IMR-90 (cell line): ENCODE results near the gene SH2B3. TPM values are rescaled to one million over a fixed set of nuclear protein-coding genes. Genes with fewer than 3 reads are reported as not detected.

Experiments
- ATAC-seq: fragments of 200-7000 bp; cut with Tn5 transposase; 2 replicates; pipeline ENCODE4 v1.9.1; 2020; ENCODE audit warnings: low read depth, mild to moderate bottlenecking, moderate library complexity
- BruUV-seq: library from RNA; stranded (reverse); fragments of 400-500 nt; replicated peaks from 2 replicates; lab custom pipeline; 2021; lab: Mats Ljungman, UMichigan
- CTCF ChIA-PET: fragments of 300-600 bp; formaldehyde crosslinking; extraction: SDS; loops from one replicate; lab custom pipeline; 2021; ENCODE audit warnings: antibody characterized with exemption; lab: Yijun Ruan, JAX
- POLR2A ChIA-PET: fragments of 300-600 bp; sonication (Branson Sonifier 250); formaldehyde crosslinking; loops from one replicate; lab custom pipeline; 2022; ENCODE audit warnings: antibody characterized with exemption; ENCODE audit not compliant: unreplicated experiment; lab: Charles Lee
- DNase-seq: peaks from one replicate; pipeline ENCODE4 v3.0.0; 2013
- H2AFZ ChIP-seq: replicated peaks from 2 replicates; pipeline ENCODE3; 2013; ENCODE audit warnings: low read length, mild to moderate bottlenecking; ENCODE audit not compliant: poor library complexity
- H2AK5ac ChIP-seq: 2 replicates; pipeline ENCODE4 v1.6.1; 2013; ENCODE audit warnings: low read depth, low read length, inconsistent platforms
- H2AK9ac ChIP-seq: replicated peaks from 2 replicates; pipeline ENCODE3; 2013; ENCODE audit warnings: mild to moderate bottlenecking, low read depth, low read length, moderate library complexity; ENCODE audit not compliant: poor library complexity
- H2BK120ac ChIP-seq: 2 replicates; pipeline ENCODE4 v1.6.1; 2013; ENCODE audit warnings: low read depth, low read length, inconsistent platforms
- H2BK15ac ChIP-seq: 3 replicates; pipeline ENCODE4 v1.6.1; 2013; ENCODE audit warnings: low read depth, low read length, inconsistent platforms
- H2BK20ac ChIP-seq: 2 replicates; pipeline ENCODE4 v1.6.1; 2013; ENCODE audit warnings: low read depth, mild to moderate bottlenecking, inconsistent platforms, low read length, moderate library complexity
- H2BK5ac ChIP-seq: 2 replicates; pipeline ENCODE4 v1.6.1; 2013; ENCODE audit warnings: mild to moderate bottlenecking, low read depth, low read length, inconsistent platforms; ENCODE audit not compliant: poor library complexity, severe bottlenecking
- H3K14ac ChIP-seq: replicated peaks from 2 replicates; pipeline ENCODE4 v1.6.1; 2013; ENCODE audit warnings: low read depth, low read length, inconsistent platforms
- H3K18ac ChIP-seq: 2 replicates; pipeline ENCODE4 v1.6.1; 2013; ENCODE audit warnings: low read depth, low read length, control low read depth
- H3K23ac ChIP-seq: 2 replicates; pipeline ENCODE4 v1.6.1; 2013; ENCODE audit warnings: low read depth, low read length, inconsistent platforms
- H3K27ac ChIP-seq: 2 replicates; pipeline ENCODE4 v1.5.1; 2013; ENCODE audit warnings: mild to moderate bottlenecking, control low read depth, low read length; ENCODE audit not compliant: insufficient read depth
- H3K27me3 ChIP-seq: 2 replicates; pipeline ENCODE4 v1.6.1; 2013; ENCODE audit warnings: low read length; ENCODE audit not compliant: control insufficient read depth, insufficient read depth
- H3K36me3 ChIP-seq: 2 replicates; pipeline ENCODE4 v1.6.1; 2013; ENCODE audit warnings: low read length, mixed read lengths; ENCODE audit not compliant: control insufficient read depth, insufficient read depth
- H3K4ac ChIP-seq: 2 replicates; pipeline ENCODE4 v1.6.1; 2013; ENCODE audit warnings: low read depth, low read length, inconsistent platforms
- H3K4me1 ChIP-seq: 2 replicates; pipeline ENCODE4 v1.6.1; 2013; ENCODE audit warnings: low read length, mixed read lengths; ENCODE audit not compliant: control insufficient read depth, insufficient read depth
- H3K4me2 ChIP-seq: 2 replicates; pipeline ENCODE4 v1.6.1; 2013; ENCODE audit warnings: low read depth, mild to moderate bottlenecking, control low read depth, low read length, moderate library complexity
- H3K4me3 ChIP-seq: 2 replicates; pipeline ENCODE4 v1.5.1; 2013; ENCODE audit warnings: low read depth, mild to moderate bottlenecking, control low read depth, low read length, moderate library complexity; ENCODE audit not compliant: insufficient read depth
- H3K56ac ChIP-seq: 2 replicates; pipeline ENCODE4 v1.6.1; 2013; ENCODE audit warnings: low read length, inconsistent platforms; ENCODE audit not compliant: insufficient read depth; ENCODE audit errors: extremely low read depth
- H3K79me1 ChIP-seq, 2 experiments: 2 replicates each; pipeline ENCODE4 v1.6.1; 2013; ENCODE audit warnings: low read length in 2 of 2, inconsistent platforms in 1 of 2, low read depth in 1 of 2
- H3K9ac ChIP-seq: 2 replicates; pipeline ENCODE4 v1.6.1; 2013; ENCODE audit warnings: low read depth, low read length, control low read depth
- H3K9me1 ChIP-seq: 2 replicates; pipeline ENCODE4 v1.6.1; 2013; ENCODE audit warnings: low read length, inconsistent platforms; ENCODE audit not compliant: insufficient read depth
- H3K9me3 ChIP-seq: 2 replicates; pipeline ENCODE4 v1.6.1; 2013; ENCODE audit warnings: low read length; ENCODE audit not compliant: control insufficient read depth, insufficient read depth
- H4K20me1 ChIP-seq: 2 replicates; pipeline ENCODE4 v1.6.1; 2013; ENCODE audit warnings: low read length, inconsistent platforms; ENCODE audit not compliant: insufficient read depth
- H4K5ac ChIP-seq: 2 replicates; pipeline ENCODE4 v1.6.1; 2013; ENCODE audit warnings: mild to moderate bottlenecking, low read depth, low read length, control low read depth
- H4K8ac ChIP-seq, 2 experiments: 2 replicates each; pipeline ENCODE4 v1.6.1; 2013; ENCODE audit warnings: low read depth in 2 of 2, low read length in 2 of 2, control low read depth in 1 of 2, inconsistent platforms in 1 of 2
- H4K91ac ChIP-seq: 2 replicates; pipeline ENCODE4 v1.6.1; 2013; ENCODE audit warnings: low read depth, low read length, inconsistent platforms; ENCODE audit not compliant: insufficient read depth
- BHLHE40 ChIP-seq: fragments of 150-350 bp; IDR thresholded peaks from 2 replicates; pipeline ENCODE4 v1.6.1; 2016; ENCODE audit warnings: mild to moderate bottlenecking, low read depth, low read length
- CEBPB ChIP-seq: IDR thresholded peaks from 2 replicates; pipeline ENCODE4 v1.6.1; 2012; ENCODE audit warnings: low read depth, low read length, improper control_type of control experiment
- CHD1 ChIP-seq: IDR thresholded peaks from 2 replicates; pipeline ENCODE4 v1.6.1; 2012; ENCODE audit warnings: low read depth, low read length, improper control_type of control experiment
- FOS ChIP-seq: fragments of 150-350 bp; IDR thresholded peaks from 2 replicates; pipeline ENCODE4 v1.6.1; 2016; ENCODE audit warnings: low read depth, low read length
- MAFK ChIP-seq: IDR thresholded peaks from 2 replicates; pipeline ENCODE4 v1.6.1; 2012; ENCODE audit warnings: low read depth, low read length, improper control_type of control experiment
- MAZ ChIP-seq: IDR thresholded peaks from 2 replicates; pipeline ENCODE4 v1.6.1; 2012; ENCODE audit warnings: low read depth, mild to moderate bottlenecking, low read length, improper control_type of control experiment, moderate library complexity, borderline replicate concordance
- MXI1 ChIP-seq: IDR thresholded peaks from 2 replicates; pipeline ENCODE4 v1.6.1; 2012; ENCODE audit warnings: low read depth, mild to moderate bottlenecking, low read length, moderate library complexity, borderline replicate concordance
- NFE2L2 ChIP-seq: fragments of 150-350 bp; IDR thresholded peaks from 2 replicates; pipeline ENCODE4 v1.6.1; 2016; ENCODE audit warnings: low read depth, mild to moderate bottlenecking, low read length
- RAD21 ChIP-seq: IDR thresholded peaks from 2 replicates; pipeline ENCODE4 v1.6.1; 2012; ENCODE audit warnings: low read length, improper control_type of control experiment
- RCOR1 ChIP-seq: IDR thresholded peaks from 2 replicates; pipeline ENCODE4 v1.6.1; 2012; ENCODE audit warnings: mild to moderate bottlenecking, low read length, improper control_type of control experiment; ENCODE audit not compliant: insufficient replicate concordance
- RFX5 ChIP-seq: IDR thresholded peaks from 2 replicates; pipeline ENCODE4 v1.8.0; 2012; ENCODE audit warnings: low read depth, mild to moderate bottlenecking, low read length, moderate library complexity
- SMC3 ChIP-seq: fragments of 150-350 bp; IDR thresholded peaks from 2 replicates; pipeline ENCODE4 v1.6.1; 2016; ENCODE audit warnings: low read depth, mild to moderate bottlenecking, antibody characterized with exemption, low read length, moderate library complexity
- WGBS, 2 experiments: methylation state at CpG; one replicate each; pipeline versions ENCODE4 v1.1.5 to v1.1.7; 2013; ENCODE audit warnings: missing lambda C conversion rate in 2 of 2; ENCODE audit not compliant: insufficient read length in 1 of 2; ENCODE audit errors: extremely low coverage in 2 of 2; 5-methylcytosine and 5-hydroxymethylcytosine counted together
- dilution Hi-C: fragments of 300-500 bp; cut with HindIII; formaldehyde crosslinking; loops from one replicate; pipeline ENCODE4 v1.14.3; 2018; ENCODE audit warnings: low sequenced_read_pairs; ENCODE audit not compliant: unreplicated experiment
- in situ Hi-C: fragments of 300-500 bp; cut with MboI; formaldehyde crosslinking; loops from 3 replicates; pipeline ENCODE4 v1.14.3; 2019; ENCODE audit warnings: low sequenced_read_pairs, inconsistent platforms, mixed read lengths
- intact Hi-C: fragments of 100-400 bp; cut with micrococcal nuclease; formaldehyde crosslinking; loops from 2 replicates; pipeline ENCODE4 v1.10.0; 2022
- polyA plus RNA-seq, 3 experiments: library from polyadenylated mRNA; depleted of rRNA; stranded (reverse); fragments of >200 nt; gene quantifications; 2 replicates each; pipeline ENCODE4 v1.2.3, GENCODE V29; 2012; ENCODE audit warnings: low replicate concordance in 1 of 3
- total RNA-seq: library from RNA; depleted of rRNA; stranded (reverse); fragments of >200 nt; gene quantifications from 2 replicates; pipeline ENCODE4 v1.2.3, GENCODE V29; 2012
- TF ChIP-seq, protein P1 (sequence below): fragments of 150-350 bp; IDR thresholded peaks from 2 replicates; pipeline ENCODE4 v1.6.1; 2016; ENCODE audit warnings: low read depth, mild to moderate bottlenecking, low read length, moderate library complexity, borderline replicate concordance
- TF ChIP-seq, protein P2 (sequence below): conservative IDR thresholded peaks from 2 replicates; pipeline ENCODE4 v1.5.1; 2012; ENCODE audit warnings: mild to moderate bottlenecking, low read depth, low read length, improper control_type of control experiment
- TF ChIP-seq, protein P3 (sequence below): fragments of 150-350 bp; IDR thresholded peaks from 2 replicates; pipeline ENCODE4 v1.6.1; 2017; ENCODE audit warnings: mild to moderate bottlenecking, antibody characterized with exemption, low read length, low read depth

SH2B3 gene
- total and polyA plus RNA-seq, 2 of the 4 experiments (the other 2 are of a cell fraction) = 9.3 to 20.2 TPM

GRCh38 chr12:111428081-111428727, 22.5 kb downstream of the SH2B3 start:
- Histone ChIP-seq H3K27ac (no peak overlapping the region), H3K9ac (no peak overlapping the region), H3K23ac (no peak overlapping the region), H3K9me3 (no peaks in the 10 kb centered on the region), H4K5ac (no peak overlapping the region), H3K4me1 (peaks cover 14% of the 10 kb centered on the region), H2BK20ac (no peak overlapping the region), H4K20me1 (peaks cover 52% of the 10 kb centered on the region), H3K36me3 (no peaks in the 10 kb centered on the region), H2AFZ (no peak overlapping the region), H4K8ac (no peak overlapping the region), H3K14ac (no peak overlapping the region), H2BK120ac (no peak overlapping the region), H3K4me3 (no peak overlapping the region), H3K9me1 (peaks cover 18% of the 10 kb centered on the region), H4K91ac (no peak overlapping the region), H3K4ac (no peak overlapping the region), H2AK5ac (no peak overlapping the region; the same call in 1 of the 2 replicates), H3K79me1 (peaks cover 32 to 85% of the 10 kb centered on the region in 2 experiments), H2BK5ac (no peak overlapping the region), H2AK9ac (no peak overlapping the region), H3K27me3 (no peaks in the 10 kb centered on the region), H3K18ac (no peak overlapping the region), H3K4me2 (no peak overlapping the region), H2BK15ac (no peak overlapping the region), H3K56ac (no peak overlapping the region)
- DNase-seq = no peak
- 90% methylated on average over 2 of the region's 9 CpGs; no CpG with 5 or more reads in 1 of the 2 experiments for WGBS, 2 experiments
- no TSS peak for BruUV-seq
- no peak for ATAC-seq
- TF ChIP-seq NFE2L2 (no peak), MXI1 (no peak), CHD1 (no peak), MAFK (no peak), SMC3 (no peak), RFX5 (no peak), RAD21 (no peak), RCOR1 (no peak), CEBPB (no peak), MAZ (no peak), BHLHE40 (no peak), FOS (no peak)
- TF ChIP-seq, protein P1, sequence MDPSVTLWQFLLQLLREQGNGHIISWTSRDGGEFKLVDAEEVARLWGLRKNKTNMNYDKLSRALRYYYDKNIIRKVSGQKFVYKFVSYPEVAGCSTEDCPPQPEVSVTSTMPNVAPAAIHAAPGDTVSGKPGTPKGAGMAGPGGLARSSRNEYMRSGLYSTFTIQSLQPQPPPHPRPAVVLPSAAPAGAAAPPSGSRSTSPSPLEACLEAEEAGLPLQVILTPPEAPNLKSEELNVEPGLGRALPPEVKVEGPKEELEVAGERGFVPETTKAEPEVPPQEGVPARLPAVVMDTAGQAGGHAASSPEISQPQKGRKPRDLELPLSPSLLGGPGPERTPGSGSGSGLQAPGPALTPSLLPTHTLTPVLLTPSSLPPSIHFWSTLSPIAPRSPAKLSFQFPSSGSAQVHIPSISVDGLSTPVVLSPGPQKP = no peak
- TF ChIP-seq, protein P2, sequence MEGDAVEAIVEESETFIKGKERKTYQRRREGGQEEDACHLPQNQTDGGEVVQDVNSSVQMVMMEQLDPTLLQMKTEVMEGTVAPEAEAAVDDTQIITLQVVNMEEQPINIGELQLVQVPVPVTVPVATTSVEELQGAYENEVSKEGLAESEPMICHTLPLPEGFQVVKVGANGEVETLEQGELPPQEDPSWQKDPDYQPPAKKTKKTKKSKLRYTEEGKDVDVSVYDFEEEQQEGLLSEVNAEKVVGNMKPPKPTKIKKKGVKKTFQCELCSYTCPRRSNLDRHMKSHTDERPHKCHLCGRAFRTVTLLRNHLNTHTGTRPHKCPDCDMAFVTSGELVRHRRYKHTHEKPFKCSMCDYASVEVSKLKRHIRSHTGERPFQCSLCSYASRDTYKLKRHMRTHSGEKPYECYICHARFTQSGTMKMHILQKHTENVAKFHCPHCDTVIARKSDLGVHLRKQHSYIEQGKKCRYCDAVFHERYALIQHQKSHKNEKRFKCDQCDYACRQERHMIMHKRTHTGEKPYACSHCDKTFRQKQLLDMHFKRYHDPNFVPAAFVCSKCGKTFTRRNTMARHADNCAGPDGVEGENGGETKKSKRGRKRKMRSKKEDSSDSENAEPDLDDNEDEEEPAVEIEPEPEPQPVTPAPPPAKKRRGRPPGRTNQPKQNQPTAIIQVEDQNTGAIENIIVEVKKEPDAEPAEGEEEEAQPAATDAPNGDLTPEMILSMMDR = no peak
- TF ChIP-seq, protein P3, sequence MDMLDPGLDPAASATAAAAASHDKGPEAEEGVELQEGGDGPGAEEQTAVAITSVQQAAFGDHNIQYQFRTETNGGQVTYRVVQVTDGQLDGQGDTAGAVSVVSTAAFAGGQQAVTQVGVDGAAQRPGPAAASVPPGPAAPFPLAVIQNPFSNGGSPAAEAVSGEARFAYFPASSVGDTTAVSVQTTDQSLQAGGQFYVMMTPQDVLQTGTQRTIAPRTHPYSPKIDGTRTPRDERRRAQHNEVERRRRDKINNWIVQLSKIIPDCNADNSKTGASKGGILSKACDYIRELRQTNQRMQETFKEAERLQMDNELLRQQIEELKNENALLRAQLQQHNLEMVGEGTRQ = no peak
- ChIA-PET POLR2A (no interaction called here), CTCF (no interaction called here)
- in situ Hi-C loops (no loop called here), dilution Hi-C loops (no loop called here), intact Hi-C loops (no loop called here)
